Mesenchymal stem cell (in vitro differentiated cells and primary cell): ENCODE data around the gene VSTM2L.

Source experiments
- DNase-seq: peaks from one replicate; pipeline ENCODE4 v3.0.0-alpha.2; 2013
- H2AFZ ChIP-seq: one replicate; pipeline ENCODE4 v1.6.1; 2013; ENCODE audit warnings: low read depth, mild to moderate bottlenecking, control low read depth, inconsistent platforms, low read length, moderate library complexity
- H2AK5ac ChIP-seq: 2 replicates; pipeline ENCODE4 v1.6.1; 2013; ENCODE audit warnings: low read length, moderate library complexity, mild to moderate bottlenecking, inconsistent platforms; ENCODE audit not compliant: severe bottlenecking
- H2BK120ac ChIP-seq: one replicate; pipeline ENCODE4 v1.6.1; 2013; ENCODE audit warnings: low read depth, mild to moderate bottlenecking, inconsistent platforms, low read length, moderate library complexity
- H2BK12ac ChIP-seq, 2 experiments: one replicate each; pipeline ENCODE4 v1.6.1; 2013; ENCODE audit warnings: inconsistent platforms in 2 of 2, low read length in 2 of 2, mild to moderate bottlenecking in 2 of 2, moderate library complexity in 2 of 2, control low read depth in 1 of 2
- H2BK15ac ChIP-seq: one replicate; pipeline ENCODE4 v1.6.1; 2013; ENCODE audit warnings: mild to moderate bottlenecking, low read depth, inconsistent platforms; ENCODE audit not compliant: poor library complexity, severe bottlenecking
- H2BK5ac ChIP-seq: 2 replicates; pipeline ENCODE4 v1.6.1; 2013; ENCODE audit warnings: low read depth, mild to moderate bottlenecking, low read length, control low read depth, inconsistent platforms; ENCODE audit not compliant: poor library complexity, severe bottlenecking
- H3K14ac ChIP-seq, 2 experiments: one replicate each; pipeline ENCODE4 v1.6.1; 2013; ENCODE audit warnings: inconsistent platforms in 2 of 2, low read length in 2 of 2, control low read depth in 1 of 2, mild to moderate bottlenecking in 1 of 2, moderate library complexity in 1 of 2
- H3K18ac ChIP-seq, 2 experiments: one replicate each; pipeline ENCODE4 v1.6.1; 2013; ENCODE audit warnings: inconsistent platforms in 2 of 2, low read length in 2 of 2, control low read depth in 1 of 2, low read depth in 1 of 2, mild to moderate bottlenecking in 1 of 2
- H3K23ac ChIP-seq, 2 experiments: one replicate each; pipeline ENCODE4 v1.6.1; 2013; ENCODE audit warnings: inconsistent platforms in 2 of 2, low read length in 2 of 2, mild to moderate bottlenecking in 2 of 2, moderate library complexity in 2 of 2, control low read depth in 1 of 2
- H3K27ac ChIP-seq: 2 replicates; pipeline ENCODE4 v1.5.1; 2013; ENCODE audit warnings: mild to moderate bottlenecking, moderate library complexity, low read length, control low read depth, inconsistent platforms; ENCODE audit not compliant: poor library complexity, severe bottlenecking
- H3K27me3 ChIP-seq, 2 experiments: 2 replicates each; pipeline versions ENCODE4 v1.6.1 to v1.7.0; 2013; ENCODE audit warnings: low read length in 2 of 2, mild to moderate bottlenecking in 2 of 2, moderate library complexity in 2 of 2, control low read depth in 1 of 2, inconsistent platforms in 1 of 2; ENCODE audit not compliant: control insufficient read depth in 1 of 2, insufficient read depth in 1 of 2
- H3K36me3 ChIP-seq, 2 experiments: 2 replicates each; pipeline versions ENCODE4 v1.6.1 to v1.7.0; 2013; ENCODE audit warnings: low read length in 2 of 2, control low read depth in 1 of 2, inconsistent platforms in 1 of 2, low read depth in 1 of 2, mild to moderate bottlenecking in 1 of 2; ENCODE audit not compliant: insufficient read depth in 2 of 2, control insufficient read depth in 1 of 2
- H3K4ac ChIP-seq, 2 experiments: one replicate each; pipeline ENCODE4 v1.6.1; 2013; ENCODE audit warnings: inconsistent platforms in 2 of 2, low read length in 2 of 2, mild to moderate bottlenecking in 2 of 2, moderate library complexity in 2 of 2, control low read depth in 1 of 2, low read depth in 1 of 2
- H3K4me1 ChIP-seq: 2 replicates; pipeline ENCODE4 v1.6.1; 2013; ENCODE audit warnings: low read depth, low read length, control low read depth; ENCODE audit not compliant: control insufficient read depth, insufficient read depth
- H3K4me2 ChIP-seq: 2 replicates; pipeline ENCODE4 v1.6.1; 2013; ENCODE audit warnings: low read length, mild to moderate bottlenecking, inconsistent platforms; ENCODE audit not compliant: poor library complexity, severe bottlenecking
- H3K4me3 ChIP-seq, 2 experiments: 2 replicates each; pipeline versions ENCODE4 v1.5.1 to v1.7.0; 2013; ENCODE audit warnings: low read length in 2 of 2, mild to moderate bottlenecking in 2 of 2, control low read depth in 1 of 2, low read depth in 1 of 2; ENCODE audit not compliant: insufficient read depth in 1 of 2
- H3K79me1 ChIP-seq: replicated peaks from 2 replicates; pipeline ENCODE4 v1.6.1; 2013; ENCODE audit warnings: mild to moderate bottlenecking, control low read depth, low read length, inconsistent platforms; ENCODE audit not compliant: poor library complexity, severe bottlenecking
- H3K9ac ChIP-seq: 2 replicates; pipeline ENCODE4 v1.7.0; 2013; ENCODE audit warnings: mild to moderate bottlenecking, low read length, moderate library complexity
- H3K9me3 ChIP-seq: 2 replicates; pipeline ENCODE4 v1.7.0; 2013; ENCODE audit warnings: mild to moderate bottlenecking, low read length; ENCODE audit not compliant: control insufficient read depth
- H4K8ac ChIP-seq: one replicate; pipeline ENCODE4 v1.6.1; 2013; ENCODE audit warnings: inconsistent platforms, mild to moderate bottlenecking, low read length, moderate library complexity
- H4K91ac ChIP-seq: one replicate; pipeline ENCODE4 v1.6.1; 2013; ENCODE audit warnings: mild to moderate bottlenecking, low read length, inconsistent platforms
- WGBS: methylation state at CpG from one replicate; pipeline ENCODE4 v1.1.7; 2013; ENCODE audit warnings: mixed read lengths; 5-methylcytosine and 5-hydroxymethylcytosine counted together

VSTM2L gene

DNA sequence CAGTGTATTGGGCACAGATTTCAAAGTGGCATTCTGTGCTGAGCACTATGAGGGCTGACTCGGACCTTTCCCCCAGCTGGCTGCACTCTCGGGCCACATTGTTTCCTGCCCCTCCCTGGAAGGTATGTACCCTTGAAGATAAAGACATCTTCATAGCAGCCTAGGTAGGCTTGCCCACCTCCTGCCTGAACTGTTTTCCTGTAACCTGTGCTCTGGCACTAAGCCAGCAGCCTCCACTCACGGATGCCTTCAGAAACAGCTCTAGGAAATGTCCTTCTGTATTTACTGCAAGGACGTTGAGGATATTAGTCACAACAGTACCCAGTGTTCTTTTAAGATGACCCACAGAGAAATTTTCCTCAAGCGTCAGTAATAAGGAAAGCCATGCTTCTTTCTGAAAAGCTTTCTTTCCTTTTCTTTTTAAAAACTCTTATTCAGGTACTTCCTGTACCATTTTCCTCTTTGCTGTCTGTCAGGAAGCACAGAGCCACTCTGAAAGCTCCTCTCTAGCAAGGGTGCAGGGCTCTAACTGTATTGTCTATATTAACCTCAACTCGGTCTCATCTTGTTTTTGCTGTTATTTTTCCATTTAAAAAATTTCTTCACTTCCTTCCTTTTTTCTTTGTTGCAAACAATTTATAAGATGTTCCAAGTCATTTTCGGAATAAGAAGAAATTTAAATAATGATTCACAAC is 86.8 kb downstream of the VSTM2L start:
- 51% methylated on average over 6 of the region's 7 CpGs for WGBS
- H3K4me1 ChIP-seq = peaks cover 18% of the 10 kb centered on the region
- H3K18ac ChIP-seq = no peak overlapping the region
- H3K9ac ChIP-seq = no peak overlapping the region
- H2BK5ac ChIP-seq = no peak overlapping the region
- H2BK120ac ChIP-seq = no peak overlapping the region
- H3K14ac ChIP-seq = no peak overlapping the region
- no peaks in the 10 kb centered on the region for H3K9me3 ChIP-seq
- no peak overlapping the region for H3K23ac ChIP-seq
- H3K36me3 ChIP-seq = peaks cover 10 to 51% of the 10 kb centered on the region in 2 experiments
- H4K91ac ChIP-seq = no peak overlapping the region
- H3K27me3 ChIP-seq = no peaks in the 10 kb centered on the region
- DNase-seq = peak; percentile 43
- H3K79me1 ChIP-seq = peaks cover 7% of the 10 kb centered on the region
- H4K8ac ChIP-seq = no peak overlapping the region
- no peak overlapping the region for H3K4me2 ChIP-seq
- no peak overlapping the region for H2BK15ac ChIP-seq
- no peak overlapping the region for H3K4me3 ChIP-seq
- no peak overlapping the region for H2AK5ac ChIP-seq
- no peak overlapping the region for H2BK12ac ChIP-seq
- no peak overlapping the region for H2AFZ ChIP-seq
- H3K4ac ChIP-seq = no peak overlapping the region
- no peak overlapping the region for H3K27ac ChIP-seq

DNA sequence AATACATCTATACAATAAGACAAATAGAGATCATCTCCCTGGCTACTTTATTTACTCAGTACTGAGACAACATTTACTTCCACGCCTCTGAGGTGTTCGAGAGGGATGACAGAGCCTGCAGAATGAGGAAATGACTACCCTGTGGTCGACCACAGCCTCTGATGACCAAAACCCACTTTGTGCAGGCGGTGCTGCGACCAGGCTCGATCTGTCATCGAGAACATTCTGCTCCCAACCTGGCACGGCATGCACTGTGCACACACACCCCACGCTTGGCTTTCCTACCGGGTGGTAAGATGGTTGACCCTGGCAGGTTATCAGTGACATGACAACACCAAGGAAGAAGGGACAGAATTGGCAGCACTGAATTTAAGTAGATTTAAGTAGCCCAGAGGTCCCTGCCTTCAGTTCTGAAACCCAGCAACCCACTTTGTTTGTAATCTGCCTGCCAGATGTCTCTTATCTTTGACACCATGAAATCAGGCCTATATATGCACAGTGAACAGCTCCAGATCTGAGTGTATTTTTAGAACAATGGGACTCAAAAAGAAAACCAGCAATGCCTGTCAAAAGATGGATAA is 87.7 kb downstream of the VSTM2L start:
- peak; percentile 88 for DNase-seq
- peak overlapping the region in 1 of 2 experiments; percentile 49 for H2BK12ac ChIP-seq
- 14% methylated on average over 10 of the region's 10 CpGs for WGBS

DNA sequence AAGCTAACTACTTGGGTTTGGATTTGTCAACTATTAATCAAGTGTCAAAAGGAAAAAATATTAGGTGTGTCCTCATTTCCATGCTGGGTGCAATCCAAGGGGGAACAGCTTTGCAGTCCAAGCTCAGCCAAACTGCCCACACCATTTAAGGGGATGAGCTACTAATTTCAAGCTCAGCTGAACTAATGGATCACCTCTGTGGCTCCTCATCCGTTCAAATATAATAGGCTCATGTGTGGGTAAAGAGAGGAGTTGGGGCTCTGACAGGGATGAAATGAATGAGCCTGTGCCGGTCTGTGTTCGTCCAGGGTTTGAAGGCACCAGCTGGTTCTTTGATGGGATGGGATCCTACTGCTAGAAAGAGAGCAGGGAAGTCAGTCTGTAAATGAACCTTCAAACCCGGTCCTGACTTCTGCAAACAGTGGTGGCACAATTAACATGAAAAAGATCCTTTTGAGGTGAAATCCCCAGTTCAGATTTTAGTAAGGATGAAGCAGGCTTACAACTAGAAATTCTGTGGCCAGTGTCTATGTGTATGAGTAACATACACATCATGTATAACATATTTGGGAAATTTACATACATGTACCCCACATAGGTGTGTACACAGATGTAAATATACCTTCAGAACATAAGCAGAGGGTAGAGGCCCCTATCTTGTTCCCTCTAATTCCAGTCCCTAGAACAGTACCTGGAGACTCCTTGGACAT is 88.4 kb downstream of the VSTM2L start:
- Histone ChIP-seq H2BK5ac (no peak overlapping the region), H2BK120ac (no peak overlapping the region), H2AFZ (no peak overlapping the region), H3K36me3 (peaks cover 17 to 61% of the 10 kb centered on the region in 2 experiments), H3K23ac (no peak overlapping the region), H3K4me3 (no peak overlapping the region), H3K14ac (no peak overlapping the region), H3K4me2 (no peak overlapping the region), H4K91ac (no peak overlapping the region), H4K8ac (no peak overlapping the region), H3K27me3 (no peaks in the 10 kb centered on the region), H3K79me1 (peaks cover 7% of the 10 kb centered on the region), H3K27ac (no peak overlapping the region), H3K4me1 (peaks cover 21% of the 10 kb centered on the region), H2BK12ac (no peak overlapping the region), H2AK5ac (no peak overlapping the region), H3K9me3 (no peaks in the 10 kb centered on the region), H2BK15ac (no peak overlapping the region), H3K9ac (no peak overlapping the region), H3K4ac (no peak overlapping the region), H3K18ac (no peak overlapping the region)
- 93% methylated on average over 4 of the region's 4 CpGs for WGBS
- DNase-seq = no peak

More for the DNA sequence above, 87.7 kb downstream of the VSTM2L start:
- Histone ChIP-seq H4K91ac (peak overlapping the region; percentile 30), H3K18ac (peak overlapping the region in 1 of 2 experiments; percentile 59), H3K4me2 (peak overlapping the region; percentile 3), H3K27ac (no peak overlapping the region), H3K79me1 (peaks cover 7% of the 10 kb centered on the region), H4K8ac (no peak overlapping the region), H3K36me3 (peaks cover 13 to 55% of the 10 kb centered on the region in 2 experiments), H2BK5ac (no peak overlapping the region), H3K4me3 (no peak overlapping the region), H3K9me3 (no peaks in the 10 kb centered on the region), H3K14ac (peak overlapping the region in 1 of 2 experiments; percentile 21), H3K9ac (no peak overlapping the region), H3K27me3 (no peaks in the 10 kb centered on the region), H2BK120ac (no peak overlapping the region), H3K23ac (no peak overlapping the region), H2AK5ac (no peak overlapping the region), H2BK15ac (no peak overlapping the region), H2AFZ (no peak overlapping the region), H3K4me1 (peaks cover 21% of the 10 kb centered on the region), H3K4ac (no peak overlapping the region)

DNA sequence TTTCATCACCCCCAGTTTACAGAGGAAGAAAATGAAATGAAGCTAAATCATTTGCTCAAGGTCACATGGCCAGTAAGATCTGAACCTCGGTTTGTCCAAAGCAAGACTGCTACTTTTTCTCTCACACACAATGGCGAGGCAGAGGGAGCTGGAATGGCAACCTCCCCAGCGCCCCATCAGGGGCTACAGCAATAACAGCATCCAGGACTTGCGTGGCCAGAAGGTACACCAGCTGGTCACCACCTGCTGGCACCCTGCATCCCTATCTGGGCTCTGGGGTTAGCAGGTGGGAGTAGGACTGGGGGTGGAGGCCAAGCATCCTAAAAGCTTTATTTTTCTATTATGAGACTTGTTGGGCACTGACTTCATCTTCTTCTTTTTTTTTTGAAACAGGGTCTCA is 89.0 kb downstream of the VSTM2L start:
- H3K18ac ChIP-seq = no peak overlapping the region
- no peak overlapping the region for H3K14ac ChIP-seq
- no peak overlapping the region for H2BK120ac ChIP-seq
- no peak overlapping the region for H3K4me2 ChIP-seq
- H4K91ac ChIP-seq = no peak overlapping the region
- no peaks in the 10 kb centered on the region for H3K27me3 ChIP-seq
- 98% methylated on average over 4 of the region's 4 CpGs for WGBS
- H3K4me3 ChIP-seq = no peak overlapping the region
- no peak overlapping the region for H3K23ac ChIP-seq
- peaks cover 23 to 62% of the 10 kb centered on the region in 2 experiments for H3K36me3 ChIP-seq
- H2AK5ac ChIP-seq = no peak overlapping the region
- H3K27ac ChIP-seq = no peak overlapping the region
- H3K9me3 ChIP-seq = no peaks in the 10 kb centered on the region
- peak overlapping the region in 1 of 2 experiments; percentile 21 for H2BK12ac ChIP-seq
- peaks cover 21% of the 10 kb centered on the region for H3K4me1 ChIP-seq
- H2BK15ac ChIP-seq = no peak overlapping the region
- peaks cover 7% of the 10 kb centered on the region for H3K79me1 ChIP-seq
- no peak overlapping the region for H4K8ac ChIP-seq
- no peak overlapping the region for H3K4ac ChIP-seq
- H2AFZ ChIP-seq = no peak overlapping the region
- no peak for DNase-seq
- no peak overlapping the region for H3K9ac ChIP-seq
- no peak overlapping the region for H2BK5ac ChIP-seq
